HCT116 (cell line): ENCODE measurements around the gene MIS18A. TPM values are rescaled to one million over a fixed set of nuclear protein-coding genes. Genes with fewer than 3 reads are reported as not detected.

ENCODE experiments used
- ATAC-seq: fragments of 200-7000 bp; cut with Tn5 transposase; 2 replicates; pipeline ENCODE4 v1.9.1; 2020; ENCODE audit warnings: mild to moderate bottlenecking, moderate library complexity
- BruUV-seq: library from RNA; stranded (reverse); fragments of 400-500 nt; replicated peaks from 2 replicates; lab custom pipeline; 2021; lab: Mats Ljungman, UMichigan
- CTCF ChIA-PET: fragments of 300-600 bp; sonication (Branson Sonifier 250); formaldehyde crosslinking; loops from one replicate; lab custom pipeline; 2021; ENCODE audit warnings: antibody characterized with exemption; lab: Charles Lee
- POLR2A ChIA-PET: fragments of 300-600, 350-600 bp; sonication (Branson Sonifier 250); formaldehyde crosslinking; loops from one replicate; lab custom pipeline; 2021; ENCODE audit warnings: antibody characterized with exemption; lab: Charles Lee
- RAD21 ChIA-PET, 2 experiments: fragments of 300-600 bp; sonication (Branson Sonifier 250); formaldehyde crosslinking; loops; one replicate each; lab custom pipeline; 2023; ENCODE audit warnings: low total read pairs in 2 of 2; ENCODE audit not compliant: uncharacterized antibody in 2 of 2, unreplicated experiment in 2 of 2, low non-redundant PET in 1 of 2; lab: Charles Lee
- DNase-seq: peaks from one replicate; pipeline ENCODE4 v3.0.0-alpha.2; 2010; ENCODE audit warnings: low read depth, low spot score
- H2AFZ ChIP-seq: fragments of 200-600 bp; shearing (Covaris generic), sonication (generic); 2 replicates; pipeline ENCODE4 v1.6.1; 2017; ENCODE audit warnings: low read depth, mixed run types, mixed read lengths, antibody characterized with exemption, low read length; ENCODE audit not compliant: poor library complexity, severe bottlenecking
- H3K27ac ChIP-seq: 2 replicates; pipeline ENCODE4 v1.5.1; 2012; ENCODE audit warnings: low read depth, low read length
- H3K27me3 ChIP-seq: fragments of 200-600 bp; sonication (generic); 2 replicates; pipeline ENCODE4 v1.6.1; 2016; ENCODE audit warnings: mixed run types, low read length, mixed read lengths; ENCODE audit not compliant: insufficient read depth
- H3K36me3 ChIP-seq, 2 experiments: fragments of 200-500 bp in 1 of 2; fragments of 200-600 bp in 1 of 2; sonication (Bioruptor generic) in 1 of 2; sonication (generic) in 1 of 2; 2 replicates each; pipeline versions ENCODE4 v1.5.1 to v1.6.1; 2014 to 2016; ENCODE audit warnings: low read length in 2 of 2, inconsistent platforms in 1 of 2, mixed read lengths in 1 of 2, mixed run types in 1 of 2; ENCODE audit not compliant: insufficient read depth in 2 of 2, control insufficient read depth in 1 of 2
- H3K4me1 ChIP-seq, 2 experiments: fragments of 200-600 bp in 1 of 2; sonication (generic) in 1 of 2; 2 replicates each; pipeline versions ENCODE4 v1.5.1 to v1.6.1; 2012 to 2017; ENCODE audit warnings: low read length in 2 of 2, inconsistent platforms in 1 of 2, mild to moderate bottlenecking in 1 of 2, mixed read lengths in 1 of 2, mixed run types in 1 of 2, moderate library complexity in 1 of 2; ENCODE audit not compliant: insufficient read depth in 2 of 2, control insufficient read depth in 1 of 2
- H3K4me2 ChIP-seq: fragments of 200-600 bp; sonication (generic); 2 replicates; pipeline ENCODE4 v1.6.1; 2017; ENCODE audit warnings: mixed run types, low read length, mixed read lengths
- H3K4me3 ChIP-seq, 2 experiments: fragments of 200-600 bp in 1 of 2; sonication (generic) in 1 of 2; replicated peaks in 1 of 2; 2 replicates each; pipeline ENCODE4 v1.5.1; 2011 to 2016; ENCODE audit warnings: low read length in 2 of 2, control low read depth in 1 of 2, low read depth in 1 of 2, mild to moderate bottlenecking in 1 of 2, mixed read lengths in 1 of 2, mixed run types in 1 of 2
- H3K79me2 ChIP-seq: fragments of 200-600 bp; sonication (generic); 2 replicates; pipeline ENCODE4 v1.6.1; 2017; ENCODE audit warnings: mild to moderate bottlenecking, mixed run types, low read length, moderate library complexity, mixed read lengths; ENCODE audit not compliant: insufficient read depth
- H3K9ac ChIP-seq: fragments of 200-600 bp; sonication (generic); 2 replicates; pipeline ENCODE4 v1.6.1; 2016; ENCODE audit warnings: low read length, mixed read lengths
- H3K9me2 ChIP-seq: fragments of 200-600 bp; sonication (generic), shearing (Covaris generic); 2 replicates; pipeline ENCODE4 v1.6.1; 2017; ENCODE audit warnings: mixed run types, mild to moderate bottlenecking, moderate library complexity; ENCODE audit not compliant: insufficient read depth
- H3K9me3 ChIP-seq, 2 experiments: fragments of 200-500 bp in 1 of 2; fragments of 200-600 bp in 1 of 2; sonication (Bioruptor generic) in 1 of 2; sonication (generic) in 1 of 2; 2 replicates each; pipeline ENCODE4 v1.6.1; 2014 to 2017; ENCODE audit warnings: low read length in 2 of 2, mixed read lengths in 2 of 2, inconsistent platforms in 1 of 2, low read depth in 1 of 2, mild to moderate bottlenecking in 1 of 2, mixed run types in 1 of 2, moderate library complexity in 1 of 2; ENCODE audit not compliant: control insufficient read depth in 1 of 2, insufficient read depth in 1 of 2
- H4K20me1 ChIP-seq: fragments of 200-600 bp; sonication (generic), shearing (Covaris generic); 2 replicates; pipeline ENCODE4 v1.6.1; 2017; ENCODE audit warnings: mixed run types, mild to moderate bottlenecking, moderate library complexity; ENCODE audit not compliant: insufficient read depth
- CEBPB ChIP-seq: IDR thresholded peaks from 2 replicates; pipeline ENCODE4 v1.6.1; 2012; ENCODE audit warnings: low read depth
- CTCF ChIP-seq, 3 experiments: fragments of 200-600 bp in 1 of 3; sonication (generic) in 1 of 3; IDR thresholded peaks in 2 of 3; conservative IDR thresholded peaks in 1 of 3; 2 replicates each; pipeline ENCODE4 v1.5.1; 2012 to 2017; ENCODE audit warnings: low read depth in 2 of 3, low read length in 2 of 3, antibody characterized with exemption in 1 of 3, borderline replicate concordance in 1 of 3, control low read depth in 1 of 3, mild to moderate bottlenecking in 1 of 3, mixed read lengths in 1 of 3, mixed run types in 1 of 3, moderate library complexity in 1 of 3; ENCODE audit not compliant: insufficient read depth in 1 of 3
- EGR1 ChIP-seq: IDR thresholded peaks from 2 replicates; pipeline ENCODE4 v1.6.1; 2012; ENCODE audit warnings: low read depth
- EZH2phosphoT487 ChIP-seq: fragments of 200-600 bp; IDR thresholded peaks from 2 replicates; pipeline ENCODE4 v1.6.1; 2018; ENCODE audit warnings: antibody characterized with exemption, borderline replicate concordance
- FOSL1 ChIP-seq: IDR thresholded peaks from 2 replicates; pipeline ENCODE4 v1.6.1; 2012; ENCODE audit warnings: low read depth
- JUND ChIP-seq: IDR thresholded peaks from 2 replicates; pipeline ENCODE4 v1.6.1; 2012
- MAX ChIP-seq: IDR thresholded peaks from 2 replicates; pipeline ENCODE4 v1.6.1; 2012
- POLR2A ChIP-seq: IDR thresholded peaks from 2 replicates; pipeline ENCODE4 v1.7.0; 2011; ENCODE audit warnings: borderline replicate concordance; ENCODE audit not compliant: insufficient read depth, insufficient read length; ENCODE audit errors: extremely low read depth
- POLR2AphosphoS5 ChIP-seq: IDR thresholded peaks from 2 replicates; pipeline ENCODE4 v1.6.1; 2011; ENCODE audit warnings: mild to moderate bottlenecking, low read depth, low read length, moderate library complexity
- REST ChIP-seq: IDR thresholded peaks from 2 replicates; pipeline ENCODE4 v1.6.1; 2012; ENCODE audit warnings: low read depth
- SP1 ChIP-seq: IDR thresholded peaks from 2 replicates; pipeline ENCODE4 v1.6.1; 2012; ENCODE audit warnings: low read depth
- SRF ChIP-seq: IDR thresholded peaks from 2 replicates; pipeline ENCODE4 v1.6.1; 2012; ENCODE audit warnings: low read depth
- ZFX ChIP-seq: fragments of 450-650 bp; IDR thresholded peaks from 2 replicates; pipeline ENCODE4 v1.6.1; 2017
- ZNF274 ChIP-seq: fragments of 200-500 bp; sonication (Bioruptor generic); IDR thresholded peaks from 2 replicates; pipeline ENCODE4 v1.6.1; 2014; ENCODE audit warnings: mild to moderate bottlenecking, low read depth, low read length, inconsistent platforms
- intact Hi-C: fragments of 100-400 bp; cut with micrococcal nuclease; formaldehyde crosslinking; loops from 2 replicates; pipeline ENCODE4 v1.10.0; 2022
- total RNA-seq: library from RNA; stranded (reverse); gene quantifications from one replicate; pipeline ENCODE4 v1.2.1, GENCODE V29; 2021; ENCODE audit not compliant: unreplicated experiment

Gene MIS18A
- total RNA-seq, 1 experiment from 2014 or later: 30.0 TPM

- Histone ChIP-seq H3K27me3 (peaks cover 86% of the 10 kb centered on the region), H3K9ac (no peak overlapping the region), H3K4me3 (no peak overlapping the region), H3K36me3 (no peaks in the 10 kb centered on the region), H3K9me3 (peaks cover 0 to 6% of the 10 kb centered on the region in 2 experiments; a peak in 1 of 4 replicates), H3K4me1 (no peaks in the 10 kb centered on the region), H3K9me2 (no peaks in the 10 kb centered on the region), H4K20me1 (no peaks in the 10 kb centered on the region), H2AFZ (no peak overlapping the region), H3K79me2 (no peaks in the 10 kb centered on the region)
- RAD21 ChIA-PET: no interaction called here
- ATAC-seq (no peak), DNase-seq (no peak)
- POLR2A ChIA-PET: no interaction called here
- CTCF ChIA-PET: interaction anchor here (1.3 kb wide), 1 partner anchor 8 kb away, joined by 3 read pairs; no protein-coding TSS in a partner anchor
- intact Hi-C loops: no loop called here
- no TSS peak for BruUV-seq
- TF ChIP-seq REST (no peak), POLR2A (no peak), EGR1 (no peak), ZFX (no peak), ZNF274 (no peak), SRF (no peak), FOSL1 (no peak), SP1 (no peak), EZH2phosphoT487 (no peak), CEBPB (no peak), MAX (no peak), JUND (no peak), CTCF (IDR thresholded peaks at IDR 0.05 in 2 of 3, conservative IDR thresholded peaks at IDR 0.05 in 1 of 3; ENCODE audit: borderline replicate concordance in 1 of 3, insufficient read depth in 1 of 3, low read depth in 2 of 3, low read length in 2 of 3) (no peak), POLR2AphosphoS5 (no peak)
- TF ChIP-seq, all 23 proteins: peak for 0
- Histone ChIP-seq H3K27ac (no peak overlapping the region), H3K4me2 (no peak overlapping the region)
Observed at GRCh38 chr21:32249511-32250280, 29.2 kb downstream of the MIS18A start.
